Measurements from ENCODE around the gene SPRR5. TPM values are rescaled to one million over a fixed set of nuclear protein-coding genes. Genes with fewer than 3 reads are reported as not detected.

The SPRR5 gene
- total and polyA plus RNA-seq, 9 donors: not detected

DNA sequence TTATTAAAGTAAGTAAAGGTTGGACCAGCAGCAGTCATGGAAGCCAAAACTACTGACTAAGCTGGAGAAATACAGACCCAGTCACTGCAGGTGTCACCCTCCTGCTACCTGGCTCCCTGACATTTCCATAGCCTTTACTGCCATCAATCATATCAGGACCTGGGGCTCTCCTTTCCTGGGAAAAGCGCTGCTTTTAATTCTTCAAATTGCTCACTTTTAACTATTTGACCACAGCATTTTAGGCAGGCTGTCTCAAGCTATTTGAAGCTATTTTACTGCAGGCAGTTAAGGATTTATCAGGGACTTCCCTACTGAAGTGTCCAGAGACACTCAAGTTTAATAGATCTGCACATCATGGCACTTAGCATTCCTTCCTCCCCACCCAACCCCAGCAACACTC is 34.5 kb upstream of the SPRR5 start:
- Histone ChIP-seq H3K27me3 (ENCODE audit: control insufficient read depth, insufficient read depth, low read length) (no peaks in the 10 kb centered on the region), H3K4me3 (ENCODE audit: low read length) (no peak overlapping the region), H3K27ac (ENCODE audit: low read length) (no peak overlapping the region), H3K4me1 (ENCODE audit: control insufficient read depth, insufficient read depth, low read length) (no peaks in the 10 kb centered on the region), H3K36me3 (ENCODE audit: control insufficient read depth, insufficient read depth, low read length) (no peaks in the 10 kb centered on the region), H3K9me3 (replicated peaks; ENCODE audit: control insufficient read depth, low read depth, low read length) (no peaks in the 10 kb centered on the region)
- no peak for DNase-seq
- 57% methylated on average over 1 of the region's 1 CpG for WGBS (ENCODE audit: insufficient coverage)

DNA sequence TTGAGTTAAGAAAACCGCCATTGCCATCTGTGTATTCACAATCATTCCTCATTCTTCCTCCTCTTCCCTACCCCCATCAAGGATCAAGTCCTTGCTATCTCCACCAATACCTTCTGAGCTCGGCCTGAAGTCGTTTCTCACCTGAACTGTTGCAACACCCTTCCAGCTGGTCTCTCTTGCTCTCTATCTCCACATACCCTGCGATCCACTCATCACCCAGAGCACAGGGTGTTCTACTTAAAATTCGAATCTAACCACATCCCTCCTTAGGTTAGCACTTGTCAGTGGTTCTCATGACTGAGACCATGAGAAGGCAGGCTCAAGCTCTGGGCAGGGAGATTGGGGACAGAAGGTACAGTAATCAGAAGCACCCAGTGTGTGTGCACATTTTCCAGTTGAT is 34.1 kb upstream of the SPRR5 start:
- Histone ChIP-seq H3K4me1 (ENCODE audit: control insufficient read depth, insufficient read depth, low read length) (no peaks in the 10 kb centered on the region), H3K27me3 (ENCODE audit: control insufficient read depth, insufficient read depth, low read length) (no peaks in the 10 kb centered on the region), H3K4me3 (ENCODE audit: low read length) (no peak overlapping the region), H3K36me3 (ENCODE audit: control insufficient read depth, insufficient read depth, low read length) (no peaks in the 10 kb centered on the region), H3K9me3 (replicated peaks; ENCODE audit: control insufficient read depth, low read depth, low read length) (no peaks in the 10 kb centered on the region), H3K27ac (ENCODE audit: low read length) (no peak overlapping the region)
- WGBS (ENCODE audit: insufficient coverage): 53% methylated on average over 3 of the region's 5 CpGs
- no peak for DNase-seq

DNA sequence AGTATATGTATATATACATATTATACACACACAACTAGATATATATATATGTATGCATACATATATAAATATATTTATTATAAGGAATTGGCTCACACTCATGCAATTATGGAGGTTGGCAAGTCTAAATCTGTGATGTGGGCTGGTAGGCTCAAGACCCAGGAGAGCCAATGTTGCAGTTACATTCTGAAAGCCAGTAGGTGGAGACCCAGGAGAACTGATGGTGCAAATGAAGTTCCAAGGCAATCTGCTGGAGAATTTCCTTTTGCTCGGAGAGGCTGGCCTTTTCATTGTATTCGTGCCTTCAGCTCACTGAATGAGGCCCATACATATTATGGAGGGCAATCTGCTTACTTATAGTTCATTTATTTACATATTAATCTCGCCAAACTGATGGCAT is 29.2 kb upstream of the SPRR5 start:
- no CpG with 5 or more reads among the region's 3 CpGs for WGBS (ENCODE audit: insufficient coverage)
- Histone ChIP-seq H3K4me1 (ENCODE audit: control insufficient read depth, insufficient read depth, low read length) (no peaks in the 10 kb centered on the region), H3K4me3 (ENCODE audit: low read length) (no peak overlapping the region), H3K27me3 (ENCODE audit: control insufficient read depth, insufficient read depth, low read length) (no peaks in the 10 kb centered on the region), H3K36me3 (ENCODE audit: control insufficient read depth, insufficient read depth, low read length) (no peaks in the 10 kb centered on the region), H3K27ac (ENCODE audit: low read length) (no peak overlapping the region), H3K9me3 (replicated peaks; ENCODE audit: control insufficient read depth, low read depth, low read length) (no peaks in the 10 kb centered on the region)
- no peak for DNase-seq

DNA sequence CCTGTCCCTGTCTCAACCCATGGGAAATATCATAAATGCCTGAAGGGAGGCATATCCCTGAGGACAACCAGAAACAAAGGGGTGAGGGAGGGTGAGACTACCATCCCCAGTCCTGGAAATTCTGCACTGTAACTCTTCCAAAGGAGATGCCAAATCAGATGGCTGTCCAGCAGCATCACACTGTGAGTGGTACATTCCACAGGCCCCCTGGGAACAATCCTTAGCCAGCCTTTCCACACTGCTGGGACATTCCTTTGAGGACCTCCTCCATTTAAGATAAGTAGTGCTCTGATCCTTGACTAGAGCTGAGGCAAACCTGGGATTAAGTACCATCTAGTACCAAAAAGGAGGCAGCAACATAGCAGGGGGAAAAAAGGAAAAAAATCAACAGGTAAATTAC is 27.9 kb upstream of the SPRR5 start:
- Histone ChIP-seq H3K27me3 (ENCODE audit: control insufficient read depth, insufficient read depth, low read length) (no peaks in the 10 kb centered on the region), H3K9me3 (replicated peaks; ENCODE audit: control insufficient read depth, low read depth, low read length) (no peaks in the 10 kb centered on the region), H3K4me3 (ENCODE audit: low read length) (no peak overlapping the region), H3K36me3 (ENCODE audit: control insufficient read depth, insufficient read depth, low read length) (no peaks in the 10 kb centered on the region), H3K27ac (ENCODE audit: low read length) (no peak overlapping the region), H3K4me1 (ENCODE audit: control insufficient read depth, insufficient read depth, low read length) (no peaks in the 10 kb centered on the region)
- DNase-seq: no peak

DNA sequence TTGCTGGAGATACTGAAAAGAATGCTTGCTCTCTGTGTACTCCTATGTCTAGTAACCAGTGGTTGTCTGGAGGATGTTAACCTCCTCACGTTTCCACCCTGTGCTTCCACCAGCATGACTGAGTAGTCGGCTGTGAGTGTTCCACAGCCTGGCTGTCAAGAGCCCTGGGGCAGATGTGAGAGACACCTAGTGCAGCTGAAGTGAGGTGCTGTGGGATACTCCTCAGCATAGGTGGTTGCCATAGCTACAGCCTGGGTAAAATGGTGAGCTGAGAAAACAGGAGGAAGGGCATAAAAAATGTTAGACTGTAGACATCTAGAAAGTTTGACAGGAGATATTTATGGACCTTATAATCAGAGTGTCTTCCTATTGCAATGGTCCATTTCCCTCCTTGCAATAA is 22.8 kb upstream of the SPRR5 start:
- Histone ChIP-seq H3K27me3 (ENCODE audit: control insufficient read depth, insufficient read depth, low read length) (no peaks in the 10 kb centered on the region), H3K4me1 (ENCODE audit: control insufficient read depth, insufficient read depth, low read length) (no peaks in the 10 kb centered on the region), H3K4me3 (ENCODE audit: low read length) (no peak overlapping the region), H3K36me3 (ENCODE audit: control insufficient read depth, insufficient read depth, low read length) (no peaks in the 10 kb centered on the region), H3K27ac (ENCODE audit: low read length) (no peak overlapping the region), H3K9me3 (replicated peaks; ENCODE audit: control insufficient read depth, low read depth, low read length) (no peaks in the 10 kb centered on the region)
- WGBS (ENCODE audit: insufficient coverage): no CpG with 5 or more reads among the region's 2 CpGs
- DNase-seq: no peak

DNA sequence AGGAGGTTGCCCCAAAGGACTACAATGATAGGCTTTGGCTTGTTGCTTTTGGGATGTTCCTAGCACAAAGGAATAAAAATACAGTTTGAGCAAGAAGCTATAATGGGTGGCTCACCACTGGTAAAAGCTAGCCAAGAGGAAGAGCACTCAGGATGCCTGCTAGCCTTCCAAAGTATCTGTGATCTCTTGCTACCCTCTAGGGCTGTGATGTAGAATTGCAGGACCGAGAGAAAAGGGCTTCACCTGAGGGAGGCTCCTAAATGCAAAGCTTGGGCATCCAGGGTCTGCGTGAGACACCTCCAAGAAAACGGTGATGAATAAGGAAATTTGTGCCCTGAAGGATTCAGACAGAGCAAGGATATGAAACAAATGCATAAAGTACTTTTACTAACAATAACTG is 20.9 kb upstream of the SPRR5 start:
- Histone ChIP-seq H3K27me3 (ENCODE audit: control insufficient read depth, insufficient read depth, low read length) (no peaks in the 10 kb centered on the region), H3K27ac (ENCODE audit: low read length) (no peak overlapping the region), H3K36me3 (ENCODE audit: control insufficient read depth, insufficient read depth, low read length) (no peaks in the 10 kb centered on the region), H3K9me3 (replicated peaks; ENCODE audit: control insufficient read depth, low read depth, low read length) (no peaks in the 10 kb centered on the region), H3K4me3 (ENCODE audit: low read length) (no peak overlapping the region), H3K4me1 (ENCODE audit: control insufficient read depth, insufficient read depth, low read length) (no peaks in the 10 kb centered on the region)
- DNase-seq: no peak
- 38% methylated on average over 1 of the region's 3 CpGs for WGBS (ENCODE audit: insufficient coverage)

DNA sequence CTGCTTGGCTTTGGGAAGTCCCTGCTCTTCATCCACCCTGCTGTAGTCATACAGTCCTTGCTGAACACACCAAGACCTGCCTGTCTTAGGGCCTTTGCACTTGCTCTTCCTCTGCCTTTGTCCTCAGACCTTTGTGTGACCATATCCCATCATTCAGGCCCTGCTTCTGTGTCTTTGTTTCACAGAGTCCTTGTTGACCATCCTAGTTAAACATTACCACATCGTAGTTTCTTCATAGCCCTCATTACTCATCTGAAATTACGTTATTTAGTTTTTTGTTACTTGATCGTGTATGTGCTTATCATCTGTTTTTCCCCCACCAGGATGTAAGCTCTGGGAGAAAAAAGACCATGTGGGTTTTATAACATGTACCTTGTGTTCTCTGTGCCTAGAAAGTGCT is 18.3 kb upstream of the SPRR5 start:
- no peak overlapping the region for H3K27ac ChIP-seq (ENCODE audit: low read length)
- DNase-seq: no peak
- no peaks in the 10 kb centered on the region for H3K4me1 ChIP-seq (ENCODE audit: control insufficient read depth, insufficient read depth, low read length)
- no peaks in the 10 kb centered on the region for H3K9me3 ChIP-seq (replicated peaks; ENCODE audit: control insufficient read depth, low read depth, low read length)
- no CpG with 5 or more reads among the region's 3 CpGs for WGBS (ENCODE audit: insufficient coverage)
- no peaks in the 10 kb centered on the region for H3K36me3 ChIP-seq (ENCODE audit: control insufficient read depth, insufficient read depth, low read length)
- H3K4me3 ChIP-seq (ENCODE audit: low read length): no peak overlapping the region
- no peaks in the 10 kb centered on the region for H3K27me3 ChIP-seq (ENCODE audit: control insufficient read depth, insufficient read depth, low read length)

DNA sequence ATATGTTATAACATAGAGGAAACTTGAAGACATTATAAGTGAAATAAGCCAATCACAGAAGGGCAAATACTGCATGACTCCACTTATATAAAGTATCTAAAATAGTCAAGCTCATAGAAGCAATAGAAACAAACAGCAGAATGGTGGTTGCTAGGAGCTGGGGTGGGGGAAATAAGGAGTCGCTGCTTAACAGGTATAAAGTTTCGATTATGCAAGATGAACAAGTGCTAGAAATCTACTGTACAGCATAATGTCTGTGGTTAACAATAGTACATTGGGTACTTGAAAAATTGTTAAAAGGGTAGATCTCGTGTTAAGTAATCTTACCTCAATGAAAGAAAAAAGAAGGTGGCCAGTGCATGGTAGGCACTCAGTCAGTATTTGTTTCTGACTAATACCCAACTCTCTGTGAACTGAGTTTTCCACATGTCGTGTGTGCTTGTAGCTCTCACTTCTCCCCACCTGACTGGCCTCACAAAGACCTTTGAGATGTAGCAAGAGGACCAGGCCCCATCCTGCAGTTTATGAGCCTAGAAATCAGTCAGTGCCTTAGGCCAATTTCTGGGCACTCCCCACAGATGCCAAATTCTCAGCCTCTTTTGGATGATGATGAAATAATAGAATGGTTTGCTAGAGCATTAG is 14.7 kb upstream of the SPRR5 start:
- no peak overlapping the region for H3K4me3 ChIP-seq (ENCODE audit: low read length)
- 40% methylated on average over 3 of the region's 4 CpGs for WGBS (ENCODE audit: insufficient coverage)
- no peaks in the 10 kb centered on the region for H3K4me1 ChIP-seq (ENCODE audit: control insufficient read depth, insufficient read depth, low read length)

DNA sequence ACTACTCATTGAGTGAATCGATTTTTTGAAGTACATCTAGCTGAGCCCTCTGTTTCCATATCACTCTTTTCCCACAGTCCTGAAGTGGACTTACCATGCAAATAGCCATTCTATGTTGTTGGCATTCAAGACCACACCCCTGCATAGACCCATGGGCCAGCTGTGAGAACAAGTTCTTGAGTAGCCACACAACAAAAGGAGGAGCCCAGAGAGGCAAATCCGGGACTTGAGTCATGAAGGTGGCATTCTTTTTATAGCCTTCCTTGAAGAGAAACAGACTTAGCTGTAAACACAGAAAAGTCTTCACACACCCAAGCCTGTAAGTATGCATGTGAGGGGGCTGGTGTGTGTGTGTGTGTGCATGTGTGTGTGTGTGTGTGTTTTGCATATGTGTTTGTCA is 13.8 kb upstream of the SPRR5 start:
- H3K9me3 ChIP-seq (replicated peaks; ENCODE audit: control insufficient read depth, low read depth, low read length): no peaks in the 10 kb centered on the region
- H3K4me1 ChIP-seq (ENCODE audit: control insufficient read depth, insufficient read depth, low read length): no peaks in the 10 kb centered on the region
- DNase-seq: no peak
- no peaks in the 10 kb centered on the region for H3K36me3 ChIP-seq (ENCODE audit: control insufficient read depth, insufficient read depth, low read length)
- H3K27me3 ChIP-seq (ENCODE audit: control insufficient read depth, insufficient read depth, low read length): no peaks in the 10 kb centered on the region
- WGBS (ENCODE audit: insufficient coverage): 70% methylated on average over 1 of the region's 2 CpGs
- H3K4me3 ChIP-seq (ENCODE audit: low read length): no peak overlapping the region
- H3K27ac ChIP-seq (ENCODE audit: low read length): no peak overlapping the region

More for the DNA sequence above, 14.7 kb upstream of the SPRR5 start:
- Histone ChIP-seq H3K27me3 (ENCODE audit: control insufficient read depth, insufficient read depth, low read length) (no peaks in the 10 kb centered on the region), H3K27ac (ENCODE audit: low read length) (no peak overlapping the region), H3K36me3 (ENCODE audit: control insufficient read depth, insufficient read depth, low read length) (no peaks in the 10 kb centered on the region), H3K9me3 (replicated peaks; ENCODE audit: control insufficient read depth, low read depth, low read length) (no peaks in the 10 kb centered on the region)
- DNase-seq: no peak

DNA sequence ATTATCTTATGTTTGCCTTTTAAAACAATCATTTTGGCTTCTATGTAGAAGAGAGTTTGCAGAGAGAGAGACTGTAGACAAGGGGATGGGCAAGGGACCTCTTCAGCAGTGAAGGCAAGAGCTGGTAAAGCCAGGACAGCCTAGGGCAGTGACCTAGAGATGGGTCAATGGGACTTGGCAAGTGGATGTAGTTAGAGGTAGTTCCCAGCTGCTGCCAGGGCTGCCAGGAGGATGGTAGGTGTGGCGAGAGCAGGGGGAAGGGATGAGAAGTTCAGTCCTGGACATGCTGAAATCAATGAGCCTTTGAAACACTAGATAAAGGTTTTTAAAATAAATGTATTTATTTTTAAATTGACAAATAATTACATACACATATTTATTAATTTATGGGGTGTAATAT is 6.4 kb upstream of the SPRR5 start:
- no peaks in the 10 kb centered on the region for H3K36me3 ChIP-seq (ENCODE audit: control insufficient read depth, insufficient read depth, low read length)
- H3K4me1 ChIP-seq (ENCODE audit: control insufficient read depth, insufficient read depth, low read length): no peaks in the 10 kb centered on the region
- no peak overlapping the region for H3K27ac ChIP-seq (ENCODE audit: low read length)
- no CpG with 5 or more reads among the region's 1 CpG for WGBS (ENCODE audit: insufficient coverage)
- no peaks in the 10 kb centered on the region for H3K27me3 ChIP-seq (ENCODE audit: control insufficient read depth, insufficient read depth, low read length)
- H3K4me3 ChIP-seq (ENCODE audit: low read length): no peak overlapping the region
- H3K9me3 ChIP-seq (replicated peaks; ENCODE audit: control insufficient read depth, low read depth, low read length): no peaks in the 10 kb centered on the region
- DNase-seq: no peak

DNA sequence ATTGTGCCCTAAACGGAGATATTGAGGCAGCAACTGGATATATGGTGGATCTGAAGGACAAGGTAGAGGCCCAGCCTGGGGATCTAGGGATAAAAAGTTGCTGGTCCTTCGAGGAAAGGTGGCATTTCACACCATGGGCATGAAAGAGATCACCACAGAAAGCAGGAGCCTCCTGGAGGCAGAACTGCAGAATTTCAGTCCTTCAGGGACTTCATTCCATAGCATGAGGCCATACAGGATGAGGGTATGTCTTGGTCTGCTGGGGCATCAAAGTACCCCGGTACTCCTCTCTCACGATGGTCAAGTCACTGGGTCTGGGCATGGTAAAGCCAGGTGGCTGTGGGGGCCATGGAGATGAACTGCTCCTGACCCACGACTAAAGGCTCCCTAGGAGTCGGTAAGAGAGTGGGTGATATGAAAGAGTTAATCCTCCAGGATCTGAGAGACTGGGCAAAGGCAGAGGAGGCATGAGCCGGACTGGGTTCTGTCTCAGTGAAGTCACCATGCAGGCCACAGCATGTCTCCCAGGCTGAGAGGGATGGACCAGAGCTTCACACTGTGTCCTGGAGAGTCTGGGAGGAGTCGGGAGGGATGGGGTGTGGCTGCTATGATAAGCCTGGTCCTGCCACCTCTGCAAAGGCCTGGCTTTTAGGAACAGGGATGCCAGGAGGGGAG is 5.8 kb upstream of the SPRR5 start:
- Histone ChIP-seq H3K27ac (ENCODE audit: low read length) (no peak overlapping the region), H3K4me1 (ENCODE audit: control insufficient read depth, insufficient read depth, low read length) (no peaks in the 10 kb centered on the region), H3K9me3 (replicated peaks; ENCODE audit: control insufficient read depth, low read depth, low read length) (no peaks in the 10 kb centered on the region)

More for the DNA sequence above, 5.8 kb upstream of the SPRR5 start:
- no peaks in the 10 kb centered on the region for H3K36me3 ChIP-seq (ENCODE audit: control insufficient read depth, insufficient read depth, low read length)
- WGBS (ENCODE audit: insufficient coverage): 62% methylated on average over 8 of the region's 8 CpGs
- no peaks in the 10 kb centered on the region for H3K27me3 ChIP-seq (ENCODE audit: control insufficient read depth, insufficient read depth, low read length)
- H3K4me3 ChIP-seq (ENCODE audit: low read length): no peak overlapping the region
- no peak for DNase-seq

Data from muscle of leg (tissue), 11 donors.